HCT116 (cell line): Measurements from ENCODE around the gene ERBB4.

Source experiments
- ATF3 ChIP-seq: IDR thresholded peaks from 2 replicates; pipeline ENCODE4 v1.6.1; 2012
- CTCF ChIP-seq, 3 experiments: fragments of 200-600 bp in 1 of 3; sonication (generic) in 1 of 3; IDR thresholded peaks in 2 of 3; conservative IDR thresholded peaks in 1 of 3; 2 replicates each; pipeline ENCODE4 v1.5.1; 2012 to 2017; ENCODE audit warnings: low read depth in 2 of 3, low read length in 2 of 3, antibody characterized with exemption in 1 of 3, borderline replicate concordance in 1 of 3, control low read depth in 1 of 3, mild to moderate bottlenecking in 1 of 3, mixed read lengths in 1 of 3, mixed run types in 1 of 3, moderate library complexity in 1 of 3; ENCODE audit not compliant: insufficient read depth in 1 of 3
- ELF1 ChIP-seq: IDR thresholded peaks from 2 replicates; pipeline ENCODE4 v1.6.1; 2012; ENCODE audit warnings: low read depth, borderline replicate concordance
- EZH2phosphoT487 ChIP-seq: fragments of 200-600 bp; IDR thresholded peaks from 2 replicates; pipeline ENCODE4 v1.6.1; 2018; ENCODE audit warnings: antibody characterized with exemption, borderline replicate concordance
- POLR2A ChIP-seq: IDR thresholded peaks from 2 replicates; pipeline ENCODE4 v1.7.0; 2011; ENCODE audit warnings: borderline replicate concordance; ENCODE audit not compliant: insufficient read depth, insufficient read length; ENCODE audit errors: extremely low read depth
- POLR2AphosphoS5 ChIP-seq: IDR thresholded peaks from 2 replicates; pipeline ENCODE4 v1.6.1; 2011; ENCODE audit warnings: mild to moderate bottlenecking, low read depth, low read length, moderate library complexity
- RAD21 ChIP-seq: IDR thresholded peaks from 2 replicates; pipeline ENCODE4 v1.6.1; 2012; ENCODE audit warnings: low read depth, mild to moderate bottlenecking
- SIN3A ChIP-seq: IDR thresholded peaks from 2 replicates; pipeline ENCODE4 v1.6.1; 2012; ENCODE audit warnings: low read depth
- SRF ChIP-seq: IDR thresholded peaks from 2 replicates; pipeline ENCODE4 v1.6.1; 2012; ENCODE audit warnings: low read depth
- TF ChIP-seq, protein P1 (sequence below): IDR thresholded peaks from 2 replicates; pipeline ENCODE4 v1.6.1; 2011; ENCODE audit warnings: mild to moderate bottlenecking, low read length, moderate library complexity; ENCODE audit not compliant: insufficient replicate concordance; ENCODE audit errors: extremely low read depth
- TF ChIP-seq, protein P2 (sequence below): IDR thresholded peaks from 2 replicates; pipeline ENCODE4 v1.6.1; 2012; ENCODE audit warnings: low read depth

DNA sequence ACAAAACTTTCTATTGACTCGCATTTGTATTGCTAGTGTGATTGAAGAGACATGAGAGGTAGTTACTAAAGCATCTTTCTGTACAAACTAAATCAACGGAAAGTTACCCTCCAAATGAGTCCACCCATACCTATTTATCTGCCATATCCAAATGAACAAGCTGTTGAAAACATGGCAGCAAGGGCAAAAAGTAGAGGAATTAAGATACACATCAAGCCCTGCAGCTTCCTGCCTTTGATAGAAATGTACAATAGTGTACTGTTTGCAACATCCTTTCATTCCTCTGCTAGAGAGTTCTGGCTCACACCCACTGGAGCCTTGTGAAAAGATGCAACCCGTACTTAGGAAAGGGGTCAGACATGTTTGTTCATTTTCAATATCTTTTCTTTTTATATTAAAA is 122.5 kb downstream of the ERBB4 start:
- TF ChIP-seq SRF (no peak), POLR2A (no peak), SIN3A (no peak), CTCF (IDR thresholded peaks at IDR 0.05 in 2 of 3, conservative IDR thresholded peaks at IDR 0.05 in 1 of 3; ENCODE audit: borderline replicate concordance in 1 of 3, insufficient read depth in 1 of 3, low read depth in 2 of 3, low read length in 2 of 3) (no peak), EZH2phosphoT487 (no peak), RAD21 (no peak), ELF1 (no peak), ATF3 (no peak), POLR2AphosphoS5 (no peak)
- TF ChIP-seq, protein P1, sequence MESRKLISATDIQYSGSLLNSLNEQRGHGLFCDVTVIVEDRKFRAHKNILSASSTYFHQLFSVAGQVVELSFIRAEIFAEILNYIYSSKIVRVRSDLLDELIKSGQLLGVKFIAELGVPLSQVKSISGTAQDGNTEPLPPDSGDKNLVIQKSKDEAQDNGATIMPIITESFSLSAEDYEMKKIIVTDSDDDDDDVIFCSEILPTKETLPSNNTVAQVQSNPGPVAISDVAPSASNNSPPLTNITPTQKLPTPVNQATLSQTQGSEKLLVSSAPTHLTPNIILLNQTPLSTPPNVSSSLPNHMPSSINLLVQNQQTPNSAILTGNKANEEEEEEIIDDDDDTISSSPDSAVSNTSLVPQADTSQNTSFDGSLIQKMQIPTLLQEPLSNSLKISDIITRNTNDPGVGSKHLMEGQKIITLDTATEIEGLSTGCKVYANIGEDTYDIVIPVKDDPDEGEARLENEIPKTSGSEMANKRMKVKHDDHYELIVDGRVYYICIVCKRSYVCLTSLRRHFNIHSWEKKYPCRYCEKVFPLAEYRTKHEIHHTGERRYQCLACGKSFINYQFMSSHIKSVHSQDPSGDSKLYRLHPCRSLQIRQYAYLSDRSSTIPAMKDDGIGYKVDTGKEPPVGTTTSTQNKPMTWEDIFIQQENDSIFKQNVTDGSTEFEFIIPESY, result no peak
- TF ChIP-seq, protein P2, sequence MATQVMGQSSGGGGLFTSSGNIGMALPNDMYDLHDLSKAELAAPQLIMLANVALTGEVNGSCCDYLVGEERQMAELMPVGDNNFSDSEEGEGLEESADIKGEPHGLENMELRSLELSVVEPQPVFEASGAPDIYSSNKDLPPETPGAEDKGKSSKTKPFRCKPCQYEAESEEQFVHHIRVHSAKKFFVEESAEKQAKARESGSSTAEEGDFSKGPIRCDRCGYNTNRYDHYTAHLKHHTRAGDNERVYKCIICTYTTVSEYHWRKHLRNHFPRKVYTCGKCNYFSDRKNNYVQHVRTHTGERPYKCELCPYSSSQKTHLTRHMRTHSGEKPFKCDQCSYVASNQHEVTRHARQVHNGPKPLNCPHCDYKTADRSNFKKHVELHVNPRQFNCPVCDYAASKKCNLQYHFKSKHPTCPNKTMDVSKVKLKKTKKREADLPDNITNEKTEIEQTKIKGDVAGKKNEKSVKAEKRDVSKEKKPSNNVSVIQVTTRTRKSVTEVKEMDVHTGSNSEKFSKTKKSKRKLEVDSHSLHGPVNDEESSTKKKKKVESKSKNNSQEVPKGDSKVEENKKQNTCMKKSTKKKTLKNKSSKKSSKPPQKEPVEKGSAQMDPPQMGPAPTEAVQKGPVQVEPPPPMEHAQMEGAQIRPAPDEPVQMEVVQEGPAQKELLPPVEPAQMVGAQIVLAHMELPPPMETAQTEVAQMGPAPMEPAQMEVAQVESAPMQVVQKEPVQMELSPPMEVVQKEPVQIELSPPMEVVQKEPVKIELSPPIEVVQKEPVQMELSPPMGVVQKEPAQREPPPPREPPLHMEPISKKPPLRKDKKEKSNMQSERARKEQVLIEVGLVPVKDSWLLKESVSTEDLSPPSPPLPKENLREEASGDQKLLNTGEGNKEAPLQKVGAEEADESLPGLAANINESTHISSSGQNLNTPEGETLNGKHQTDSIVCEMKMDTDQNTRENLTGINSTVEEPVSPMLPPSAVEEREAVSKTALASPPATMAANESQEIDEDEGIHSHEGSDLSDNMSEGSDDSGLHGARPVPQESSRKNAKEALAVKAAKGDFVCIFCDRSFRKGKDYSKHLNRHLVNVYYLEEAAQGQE, result no peak
